DLD1 (cell line): ENCODE data around the gene CAMK4.
"Not testable (repeated sequence)": the region's sequence is repeated elsewhere in the genome, so short reads cannot be mapped to it uniquely, and the experiment has no call there.

Source experiments
- in situ Hi-C: cut with HindIII; loops from 2 replicates; pipeline ENCODE4 v1.10.0; 2017; ENCODE audit warnings: low sequenced_read_pairs

Gene CAMK4

GRCh38 chr5:111255169-111255568 lies 31.0 kb downstream of the CAMK4 start:
- in situ Hi-C loops = no loop called here

- in situ Hi-C loops = no loop called here
These were observed 31.9 kb downstream of the CAMK4 start for GRCh38 chr5:111256128-111256527.

GRCh38 chr5:111257610-111258009 lies 33.4 kb downstream of the CAMK4 start:
- in situ Hi-C loops = not testable (repeated sequence)

- in situ Hi-C loops = no loop called here
These were observed 35.5 kb downstream of the CAMK4 start for GRCh38 chr5:111259636-111260035.

- in situ Hi-C loops = no loop called here
These were observed 37.4 kb downstream of the CAMK4 start for GRCh38 chr5:111261610-111262009.

GRCh38 chr5:111262153-111262552 lies 38.0 kb downstream of the CAMK4 start:
- in situ Hi-C loops = no loop called here

GRCh38 chr5:111262815-111263214 lies 38.6 kb downstream of the CAMK4 start:
- in situ Hi-C loops = no loop called here

GRCh38 chr5:111266491-111266890 lies 42.3 kb downstream of the CAMK4 start:
- in situ Hi-C loops = no loop called here

GRCh38 chr5:111268300-111268699 lies 44.1 kb downstream of the CAMK4 start:
- in situ Hi-C loops = no loop called here

GRCh38 chr5:111271885-111272284 lies 47.7 kb downstream of the CAMK4 start:
- in situ Hi-C loops = no loop called here

- in situ Hi-C loops = no loop called here
These were observed 52.9 kb downstream of the CAMK4 start for GRCh38 chr5:111277061-111277460.

GRCh38 chr5:111278858-111279504 lies 54.8 kb downstream of the CAMK4 start:
- in situ Hi-C loops = no loop called here

GRCh38 chr5:111280282-111280951 lies 56.2 kb downstream of the CAMK4 start:
- in situ Hi-C loops = no loop called here

- in situ Hi-C loops = no loop called here
These were observed 58.6 kb downstream of the CAMK4 start for GRCh38 chr5:111282798-111283197.

- in situ Hi-C loops = no loop called here
These were observed 60.6 kb downstream of the CAMK4 start for GRCh38 chr5:111284825-111285224.

GRCh38 chr5:111294551-111294950 lies 70.4 kb downstream of the CAMK4 start:
- in situ Hi-C loops = no loop called here

GRCh38 chr5:111295649-111296048 lies 71.5 kb downstream of the CAMK4 start:
- in situ Hi-C loops = no loop called here

GRCh38 chr5:111296570-111296969 lies 72.4 kb downstream of the CAMK4 start:
- in situ Hi-C loops = no loop called here

- in situ Hi-C loops = no loop called here
These were observed 74.9 kb downstream of the CAMK4 start for GRCh38 chr5:111299067-111299481.

GRCh38 chr5:111299831-111300432 lies 75.7 kb downstream of the CAMK4 start:
- in situ Hi-C loops = no loop called here

GRCh38 chr5:111301264-111301663 lies 77.1 kb downstream of the CAMK4 start:
- in situ Hi-C loops = no loop called here

- in situ Hi-C loops = not testable (repeated sequence)
These were observed 77.9 kb downstream of the CAMK4 start for GRCh38 chr5:111302043-111302442.
